GM18861 (cell line): ENCODE results near the gene KCNIP4.

Source experiments
- ATAC-seq: cut with Tn5 transposase; IDR thresholded peaks from one replicate; pipeline ENCODE4 v1.9.1; 2021; ENCODE audit not compliant: unreplicated experiment

Gene KCNIP4

GRCh38 chr4:20995610-20996009 lies 953.0 kb downstream of the KCNIP4 start:
- no peak for ATAC-seq

- no peak for ATAC-seq
Measured at GRCh38 chr4:20995015-20995414, 953.6 kb downstream of the KCNIP4 start.

GRCh38 chr4:20992002-20992401 lies 956.6 kb downstream of the KCNIP4 start:
- ATAC-seq: no peak

- ATAC-seq: no peak
Measured at GRCh38 chr4:20987191-20987590, 961.4 kb downstream of the KCNIP4 start.

GRCh38 chr4:20984576-20984836 lies 964.1 kb downstream of the KCNIP4 start:
- no peak for ATAC-seq

- ATAC-seq: no peak
Measured at GRCh38 chr4:20983763-20984575, 964.6 kb downstream of the KCNIP4 start.

GRCh38 chr4:20982544-20982943 lies 966.0 kb downstream of the KCNIP4 start:
- ATAC-seq: no peak

- ATAC-seq: no peak
Measured at GRCh38 chr4:20960291-20960690, 988.3 kb downstream of the KCNIP4 start.

- ATAC-seq: no peak
Measured at GRCh38 chr4:20954541-20954940, 994.0 kb downstream of the KCNIP4 start.

- no peak for ATAC-seq
Measured at GRCh38 chr4:20944961-20945360, 1003.6 kb downstream of the KCNIP4 start.

GRCh38 chr4:20944451-20944850 lies 1004.1 kb downstream of the KCNIP4 start:
- ATAC-seq: no peak

- ATAC-seq: no peak
Measured at GRCh38 chr4:20938204-20938603, 1010.4 kb downstream of the KCNIP4 start.

- no peak for ATAC-seq
Measured at GRCh38 chr4:20926529-20926928, 1022.0 kb downstream of the KCNIP4 start.

- ATAC-seq: no peak
Measured at GRCh38 chr4:20925176-20925575, 1023.4 kb downstream of the KCNIP4 start.

- no peak for ATAC-seq
Measured at GRCh38 chr4:20922962-20923361, 1025.6 kb downstream of the KCNIP4 start.

GRCh38 chr4:20916106-20916505 lies 1032.5 kb downstream of the KCNIP4 start:
- no peak for ATAC-seq

GRCh38 chr4:20904966-20905365 lies 1043.6 kb downstream of the KCNIP4 start:
- no peak for ATAC-seq

GRCh38 chr4:20901851-20902250 lies 1046.7 kb downstream of the KCNIP4 start:
- no peak for ATAC-seq

- ATAC-seq: no peak
Measured at GRCh38 chr4:20899591-20899990, 1049.0 kb downstream of the KCNIP4 start.

- no peak for ATAC-seq
Measured at GRCh38 chr4:20895988-20896387, 1052.6 kb downstream of the KCNIP4 start.

GRCh38 chr4:20895208-20895607 lies 1053.4 kb downstream of the KCNIP4 start:
- no peak for ATAC-seq

- no peak for ATAC-seq
Measured at GRCh38 chr4:20890761-20891160, 1057.8 kb downstream of the KCNIP4 start.

- no peak for ATAC-seq
Measured at GRCh38 chr4:20889901-20890300, 1058.7 kb downstream of the KCNIP4 start.
